Thoracic aorta (tissue), 2 donors: ENCODE measurements around the gene PDE7B. TPM values are rescaled to one million over a fixed set of nuclear protein-coding genes. Genes with fewer than 3 reads are reported as not detected.

Experiments used
- ATAC-seq: fragments of 150-250 bp; one replicate; pipeline ENCODE4 v1.8.0; 2017; ENCODE audit warnings: low read depth; ENCODE audit not compliant: insufficient number of reproducible peaks, low FRiP score
- DNase-seq: peaks from one replicate; pipeline ENCODE4 v3.0.0-alpha.2; 2020; ENCODE audit warnings: low spot score
- H3K27ac ChIP-seq, 2 donors: fragments of 200-600 bp; sonication (generic); 1 replicate in 1 of 2; 2 replicates in 1 of 2; pipeline ENCODE4 v1.5.1; 2016; ENCODE audit warnings: mild to moderate bottlenecking in 2 of 2, moderate library complexity in 2 of 2
- H3K27me3 ChIP-seq: fragments of 200-600 bp; sonication (generic); replicated peaks from 2 replicates; pipeline ENCODE4 v1.6.0; 2016; ENCODE audit warnings: mild to moderate bottlenecking; ENCODE audit not compliant: insufficient read depth
- H3K36me3 ChIP-seq: fragments of 200-600 bp; sonication (generic); one replicate; pipeline ENCODE4 v1.5.1; 2016
- H3K4me1 ChIP-seq, 2 donors: fragments of 200-600 bp; sonication (generic); 1 replicate in 1 of 2; 2 replicates in 1 of 2; pipeline versions ENCODE4 v1.5.1 to v1.6.0; 2016; ENCODE audit warnings: low read depth in 2 of 2, mild to moderate bottlenecking in 1 of 2; ENCODE audit not compliant: control insufficient read depth in 1 of 2
- H3K4me3 ChIP-seq: fragments of 200-600 bp; sonication (generic); 2 replicates; pipeline ENCODE4 v1.5.1; 2016; ENCODE audit warnings: mild to moderate bottlenecking
- H3K9me3 ChIP-seq: fragments of 200-600 bp; sonication (generic); 2 replicates; pipeline ENCODE4 v1.5.1; 2016
- CTCF ChIP-seq: fragments of 200-600 bp; sonication (generic); IDR thresholded peaks from one replicate; pipeline ENCODE4 v1.5.1; 2019; ENCODE audit warnings: antibody characterized with exemption
- total RNA-seq, 2 donors: library from RNA; depleted of rRNA; stranded (reverse); fragments of >200 nt; gene quantifications; one replicate each; pipeline versions ENCODE4 v1.1.0 to v1.2.3, GENCODE V29; 2016

PDE7B gene
- total RNA-seq, 2 donors from 2014 or later: 2.6 to 13.2 TPM

DNA sequence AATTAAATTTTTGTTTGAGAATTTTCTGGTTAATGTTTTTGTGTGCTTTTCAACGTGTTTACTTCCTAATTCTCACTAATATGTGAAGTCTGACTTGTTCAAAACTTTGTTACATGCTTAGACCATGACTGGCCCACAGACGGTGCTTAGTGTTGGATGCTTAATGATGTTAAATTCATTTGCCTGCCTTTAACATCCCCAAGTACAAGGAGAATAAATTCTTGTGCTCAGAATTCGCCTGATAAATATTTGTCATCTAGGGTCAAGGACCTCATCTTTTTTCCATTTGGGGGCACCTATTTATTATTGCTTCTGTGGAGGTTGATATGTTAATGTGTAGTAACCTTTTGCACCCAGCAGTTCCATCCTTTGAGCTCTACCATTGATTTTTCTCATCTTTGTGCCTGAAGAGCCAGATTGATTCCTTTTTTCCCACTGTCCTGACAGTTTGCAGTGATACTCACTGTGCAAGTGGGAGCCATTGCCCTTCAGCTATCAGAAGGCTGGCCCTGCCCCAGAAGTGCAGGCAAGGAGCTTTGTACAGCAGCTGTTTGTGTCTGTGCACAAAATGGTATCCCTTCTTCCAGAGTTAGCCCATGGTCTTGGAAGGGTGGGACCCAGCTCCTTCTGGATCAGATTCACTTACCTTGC is 170.8 kb downstream of the PDE7B start:
- DNase-seq: no peak

GRCh38 chr6:136024711-136025110 is 173.2 kb downstream of the PDE7B start:
- no peak for ATAC-seq
- Histone ChIP-seq H3K27ac (no peak overlapping the region), H3K4me3 (no peak overlapping the region), H3K9me3 (no peaks in the 10 kb centered on the region), H3K4me1 (no peaks in the 10 kb centered on the region), H3K36me3 (no peaks in the 10 kb centered on the region), H3K27me3 (no peaks in the 10 kb centered on the region)
- DNase-seq: no peak
- TF ChIP-seq CTCF: no peak

More for the DNA sequence above, 170.8 kb downstream of the PDE7B start:
- Histone ChIP-seq H3K4me1 (no peaks in the 10 kb centered on the region), H3K9me3 (no peaks in the 10 kb centered on the region), H3K4me3 (no peak overlapping the region), H3K27ac (no peak overlapping the region), H3K36me3 (no peaks in the 10 kb centered on the region), H3K27me3 (no peaks in the 10 kb centered on the region)
- no peak for ATAC-seq
- no peak for TF ChIP-seq CTCF

DNA sequence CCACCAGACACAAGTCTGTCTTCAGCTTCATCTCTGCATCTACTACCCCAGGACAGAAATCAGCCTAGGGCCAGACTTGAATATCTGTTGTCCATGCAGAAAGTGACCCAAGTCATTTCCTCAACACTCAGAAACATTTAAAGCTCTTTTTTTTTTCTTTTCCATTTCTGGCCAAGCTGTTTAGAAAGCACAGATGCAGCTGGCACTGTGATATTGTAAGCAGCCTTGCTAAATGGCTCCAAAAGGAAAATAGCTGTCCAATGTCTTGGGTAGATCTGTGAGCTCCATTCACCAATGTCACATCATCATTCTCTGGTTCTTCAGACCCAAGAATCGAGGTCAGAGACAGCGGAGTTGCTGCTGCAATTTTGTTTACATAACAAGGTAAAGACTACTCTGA is 174.2 kb downstream of the PDE7B start:
- no peak for TF ChIP-seq CTCF
- Histone ChIP-seq H3K4me1 (no peaks in the 10 kb centered on the region), H3K9me3 (no peaks in the 10 kb centered on the region), H3K4me3 (no peak overlapping the region), H3K36me3 (no peaks in the 10 kb centered on the region), H3K27me3 (no peaks in the 10 kb centered on the region), H3K27ac (no peak overlapping the region)
- DNase-seq: no peak
- no peak for ATAC-seq

DNA sequence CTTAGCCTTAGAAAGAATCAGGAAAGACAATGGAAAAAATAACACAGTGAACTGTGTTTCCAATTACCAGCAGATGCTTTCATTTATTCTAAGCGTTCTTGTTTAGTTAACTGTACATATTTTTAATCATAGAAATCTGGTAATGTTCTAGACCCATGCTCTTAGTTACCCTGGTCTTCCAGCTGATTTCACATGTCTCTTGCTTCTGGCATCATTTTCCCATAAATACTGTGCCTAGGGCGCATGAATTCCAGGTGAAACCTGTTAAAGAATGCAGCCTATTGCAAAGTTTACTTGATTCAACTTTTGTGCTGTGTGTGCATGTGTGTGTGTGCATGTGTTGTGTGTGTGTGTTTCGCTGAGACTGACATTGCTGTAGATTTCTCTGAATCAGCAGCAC is 178.6 kb downstream of the PDE7B start:
- Histone ChIP-seq H3K9me3 (no peaks in the 10 kb centered on the region), H3K27ac (no peak overlapping the region), H3K27me3 (no peaks in the 10 kb centered on the region), H3K36me3 (no peaks in the 10 kb centered on the region), H3K4me1 (peaks cover 1 to 3% of the 10 kb centered on the region in 2 donors), H3K4me3 (no peak overlapping the region)
- no peak for TF ChIP-seq CTCF
- DNase-seq (no peak), ATAC-seq (no peak)

- Histone ChIP-seq H3K9me3 (no peaks in the 10 kb centered on the region), H3K36me3 (no peaks in the 10 kb centered on the region), H3K4me3 (no peak overlapping the region), H3K27ac (no peak overlapping the region), H3K4me1 (peaks cover 11 to 15% of the 10 kb centered on the region in 2 donors), H3K27me3 (no peaks in the 10 kb centered on the region)
- TF ChIP-seq CTCF: no peak
- DNase-seq (no peak), ATAC-seq (no peak)
Observed at GRCh38 chr6:136031982-136032381, 180.5 kb downstream of the PDE7B start.
